NOMO-1 treated with dmso at 0.1 percent for 144 hours (cell line): Measurements from ENCODE around the gene KATNAL1.

ENCODE experiments used
- DNase-seq: peaks from one replicate; lab custom pipeline; 2025; ENCODE audit not compliant: unreplicated experiment; lab: John Stamatoyannopoulos, UW

The KATNAL1 gene

DNA sequence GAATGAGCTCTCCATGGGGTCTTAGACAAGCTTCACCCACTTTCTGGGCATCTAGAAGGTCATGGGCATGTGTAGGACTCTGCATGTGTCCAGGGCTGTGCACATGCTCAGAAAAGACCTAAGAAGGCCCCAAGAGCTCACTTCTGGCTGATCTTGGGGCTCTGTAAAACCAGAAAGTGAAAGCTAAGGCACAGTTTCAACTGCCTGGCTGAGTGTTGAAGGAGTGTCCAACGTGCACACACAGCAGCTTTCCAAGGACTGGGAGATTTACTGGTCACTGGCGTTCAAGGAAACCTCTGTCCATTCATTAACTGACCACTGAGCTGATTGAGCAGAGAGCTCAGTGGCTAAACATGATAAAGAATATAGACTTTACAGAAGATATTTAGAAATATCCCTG, 137.9 kb downstream of the KATNAL1 start:
- DNase-seq, result no peak

DNA sequence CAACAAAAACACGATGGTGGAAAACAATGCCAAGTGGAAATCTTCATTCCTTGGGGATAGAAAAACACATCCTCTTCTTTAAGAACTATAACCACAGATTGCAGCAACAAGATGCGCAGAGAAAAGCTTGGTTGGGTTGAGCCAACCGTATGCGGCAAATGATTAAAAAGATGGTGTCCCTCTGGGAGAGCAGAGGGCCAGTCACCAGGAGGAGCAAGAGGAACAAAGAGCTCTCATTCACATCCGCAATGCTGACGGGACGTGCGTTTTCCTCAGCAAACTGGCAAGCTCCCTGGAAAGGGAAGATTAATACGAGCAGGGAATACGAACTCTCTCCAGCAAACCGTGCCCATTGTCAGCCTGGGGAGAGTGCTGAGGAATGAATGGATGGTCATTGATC, 141.6 kb downstream of the KATNAL1 start:
- DNase-seq, result no peak

DNA sequence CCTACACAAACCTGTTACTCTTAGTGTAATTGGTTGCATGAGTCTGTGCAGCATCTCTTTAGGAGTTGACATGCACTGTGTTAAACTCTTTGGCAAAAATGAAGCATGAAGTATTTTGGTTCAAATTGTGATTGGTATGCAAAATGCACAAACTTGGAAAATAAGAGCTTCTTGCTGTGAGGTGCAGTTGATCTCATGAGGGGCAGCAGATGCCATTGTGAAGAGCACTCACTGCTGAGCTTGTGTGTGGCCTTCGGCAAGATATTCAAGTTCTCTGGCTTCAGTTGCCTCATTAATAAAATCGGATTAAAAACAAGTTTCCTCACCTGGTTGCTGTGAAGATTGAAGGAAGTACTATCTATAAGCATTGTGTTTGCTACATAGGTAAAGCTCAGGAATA, 142.3 kb downstream of the KATNAL1 start:
- DNase-seq, result no peak

DNA sequence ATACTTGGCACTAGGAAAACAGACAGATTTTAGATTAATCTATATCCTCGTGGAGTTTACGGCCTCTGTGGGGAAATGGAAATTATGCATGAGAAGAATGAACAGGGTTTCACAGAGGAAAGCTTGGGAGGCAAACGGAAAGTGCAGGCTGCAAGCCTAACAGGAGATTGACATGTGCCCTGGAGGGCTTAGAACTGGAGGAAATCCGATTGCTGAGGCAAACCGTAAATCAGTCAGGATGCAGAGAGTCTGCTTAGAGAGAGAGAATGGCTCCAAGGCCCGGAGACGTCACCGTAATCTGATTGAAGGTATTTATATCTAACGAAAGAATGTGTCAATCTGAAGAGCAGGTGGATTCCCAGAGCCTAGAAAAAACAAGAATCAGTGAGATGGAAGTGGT, 143.2 kb downstream of the KATNAL1 start:
- no peak for DNase-seq

DNA sequence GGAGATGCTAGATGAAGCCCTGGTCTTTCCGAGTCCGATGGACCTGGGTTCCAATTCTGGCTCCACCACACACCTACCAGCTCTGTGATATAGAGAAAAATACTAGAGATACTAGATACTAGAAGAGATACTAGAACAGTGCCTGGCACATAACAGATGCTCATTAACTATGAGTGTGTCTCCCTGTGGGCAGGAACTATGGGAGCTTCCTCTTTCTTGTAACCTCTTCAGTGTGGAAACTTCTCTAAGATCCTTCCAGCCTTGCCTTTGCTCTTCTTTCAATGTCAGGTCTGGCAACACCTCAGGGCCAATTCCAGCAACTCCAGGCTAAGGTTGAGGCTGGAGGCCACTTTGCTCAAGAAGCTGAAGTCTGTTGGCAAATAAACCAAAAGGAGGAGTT, 143.9 kb downstream of the KATNAL1 start:
- DNase-seq, result no peak

DNA sequence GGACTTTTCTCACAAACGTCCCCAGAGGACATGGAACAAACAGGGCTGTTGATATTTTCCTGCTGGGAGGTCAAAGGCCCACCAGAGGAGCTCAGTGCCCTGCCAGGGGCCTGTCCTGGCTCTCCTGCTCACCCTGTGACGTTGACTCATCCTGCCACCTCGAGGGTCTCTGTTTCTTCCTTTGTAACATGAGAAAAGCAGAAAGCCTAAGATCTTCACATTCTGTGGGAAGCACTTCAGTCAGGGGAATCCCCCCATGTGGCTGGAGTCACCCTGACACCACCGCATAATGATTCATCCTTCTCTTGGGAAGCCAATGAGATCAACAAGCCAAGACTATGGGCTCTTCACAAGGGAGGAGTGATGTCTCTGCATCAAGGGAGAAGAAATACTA, 147.9 kb downstream of the KATNAL1 start:
- no peak for DNase-seq

DNA sequence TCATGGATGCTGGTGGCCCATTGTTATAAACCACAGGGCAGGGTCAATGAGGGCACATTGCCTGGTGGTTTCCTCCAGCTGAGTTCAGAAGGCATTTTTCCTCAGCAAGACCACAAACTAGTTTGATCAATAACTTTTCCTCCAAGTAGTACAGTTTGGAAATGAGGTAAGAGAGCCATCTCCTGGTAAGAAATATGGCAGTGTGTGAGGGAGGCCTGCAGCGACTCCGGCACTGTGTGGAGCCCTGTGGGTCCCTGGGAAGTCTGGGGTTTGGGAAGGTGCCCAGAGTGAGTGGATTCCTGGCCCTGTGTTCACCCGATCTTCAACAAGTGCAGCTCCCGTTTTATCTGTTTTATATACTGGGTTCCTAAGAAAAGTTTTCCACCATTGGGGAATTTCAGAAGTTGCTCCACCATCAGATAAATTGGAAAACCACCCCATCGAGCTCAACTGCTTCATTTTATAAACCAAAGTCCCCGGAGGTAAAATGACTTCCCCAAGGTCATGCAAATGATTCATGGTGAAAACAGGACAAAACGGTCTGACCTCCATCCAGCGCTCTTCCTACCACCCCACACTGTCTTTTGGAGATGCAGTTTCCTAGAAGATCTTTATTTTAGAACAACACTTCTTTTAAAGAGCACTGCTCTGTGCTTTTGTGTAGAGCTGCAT, 148.4 kb downstream of the KATNAL1 start:
- no peak for DNase-seq

DNA sequence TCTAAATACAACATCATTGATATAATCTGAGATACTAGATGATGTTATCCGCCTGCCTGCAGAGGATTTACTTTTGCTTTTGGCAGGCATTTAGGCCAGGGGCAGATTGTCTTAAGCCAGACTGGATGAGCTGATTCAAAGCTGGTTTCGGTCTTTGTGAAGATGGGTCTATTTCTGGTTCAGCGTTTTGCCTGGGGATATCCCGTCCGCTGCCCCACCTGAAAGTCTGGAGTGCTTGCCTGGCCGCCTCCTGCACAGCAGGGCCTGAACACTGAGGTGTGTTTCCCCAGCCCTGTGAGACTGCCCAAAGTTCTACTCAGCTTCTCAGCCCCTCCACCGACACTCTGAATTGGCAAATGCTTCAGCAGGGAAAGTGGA, 149.7 kb downstream of the KATNAL1 start:
- no peak for DNase-seq

DNA sequence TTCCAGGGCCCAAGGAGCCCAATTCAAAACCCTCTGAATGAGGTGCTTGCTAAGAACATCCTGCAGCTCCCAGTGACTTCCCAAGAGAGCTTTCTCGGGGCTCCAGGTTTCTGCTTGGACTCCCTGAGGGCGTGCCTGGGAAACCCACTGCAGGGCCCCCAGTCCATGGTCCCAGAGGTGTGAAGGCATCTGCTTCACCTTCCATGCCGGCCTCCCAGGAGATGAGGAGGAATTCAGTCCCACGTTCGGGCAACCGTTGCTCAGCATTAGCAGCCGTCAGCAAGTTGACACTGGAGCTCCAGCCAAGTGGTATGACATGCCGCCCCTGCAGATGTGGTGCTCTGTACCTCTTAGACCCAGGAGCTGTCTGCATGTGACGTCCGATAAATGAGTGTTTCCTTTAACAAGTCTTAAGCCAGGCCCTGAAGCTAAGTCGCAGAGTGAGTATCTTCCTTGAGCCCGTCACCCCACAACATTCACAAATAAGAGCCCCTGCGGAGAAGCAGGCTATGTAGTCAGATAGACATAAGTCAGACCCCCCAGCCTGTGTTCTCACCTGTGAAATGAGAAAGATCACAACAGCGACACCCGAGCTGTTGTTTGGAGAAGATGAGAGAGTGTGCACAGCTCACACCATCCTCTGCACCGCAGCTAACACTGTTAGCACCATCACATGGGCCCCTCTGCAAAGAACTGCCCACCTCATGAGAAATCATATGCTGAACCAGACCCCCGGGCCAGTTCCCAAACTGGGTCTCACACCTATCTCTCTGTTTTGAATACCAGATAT, 150.3 kb downstream of the KATNAL1 start:
- DNase-seq, result no peak

DNA sequence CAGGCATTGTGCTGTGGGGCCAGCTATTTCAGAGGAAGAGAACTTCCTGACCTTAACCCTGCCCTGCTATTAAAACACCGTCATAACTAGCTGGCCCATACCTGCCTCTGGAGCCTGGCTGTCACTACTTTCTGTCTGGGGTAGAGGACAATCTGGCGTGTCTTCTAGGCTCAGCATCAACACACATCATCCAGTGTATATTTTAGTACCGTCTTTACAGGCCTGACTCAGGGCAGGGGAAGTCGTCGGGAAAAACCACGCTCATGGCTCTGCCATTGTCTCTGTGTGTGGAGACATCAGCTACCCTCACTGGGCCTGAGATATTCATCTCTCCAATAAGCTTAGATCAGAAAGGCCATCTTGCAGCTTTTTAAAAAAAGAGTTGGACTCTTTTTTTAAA, 151.1 kb downstream of the KATNAL1 start:
- DNase-seq, result no peak

DNA sequence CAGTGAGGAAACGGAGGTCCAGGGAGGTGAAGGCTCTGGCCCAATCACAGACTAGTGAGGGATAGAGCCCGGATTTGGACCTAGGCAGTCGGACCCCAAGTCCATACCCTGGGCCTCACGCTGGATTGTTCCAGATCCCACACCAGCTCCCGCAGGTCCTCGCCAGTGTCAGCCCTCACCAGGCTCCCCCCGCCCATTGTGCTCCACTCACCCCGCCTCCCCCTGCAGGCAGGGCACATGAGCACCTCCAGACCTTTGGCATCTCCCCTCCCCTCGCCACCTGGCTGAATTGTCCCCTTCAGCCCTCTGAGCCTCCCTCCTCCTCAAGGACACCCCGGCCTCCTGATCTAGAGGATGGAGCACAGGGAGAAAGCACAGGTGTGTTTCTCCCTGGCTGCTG, 152.4 kb downstream of the KATNAL1 start:
- no peak for DNase-seq

DNA sequence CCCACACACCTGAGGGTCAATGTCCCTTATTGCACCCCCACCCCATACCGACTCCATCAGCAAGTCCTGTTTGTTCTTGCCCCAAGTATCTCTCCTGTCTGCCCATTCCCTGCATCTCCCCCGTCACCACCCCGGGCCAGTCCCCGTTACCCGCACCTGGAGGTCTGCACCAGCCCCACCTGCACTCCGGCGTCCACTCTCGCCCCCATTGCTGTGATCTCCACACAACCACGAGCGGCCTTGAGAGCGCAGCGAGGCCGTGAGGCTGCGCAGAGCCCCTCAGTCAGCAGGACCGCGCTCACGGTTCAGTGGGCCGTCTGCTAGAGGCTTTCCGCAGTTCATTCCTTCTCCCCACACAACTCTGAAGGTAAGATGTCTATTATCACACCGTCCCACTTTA, 152.8 kb downstream of the KATNAL1 start:
- DNase-seq, result no peak

DNA sequence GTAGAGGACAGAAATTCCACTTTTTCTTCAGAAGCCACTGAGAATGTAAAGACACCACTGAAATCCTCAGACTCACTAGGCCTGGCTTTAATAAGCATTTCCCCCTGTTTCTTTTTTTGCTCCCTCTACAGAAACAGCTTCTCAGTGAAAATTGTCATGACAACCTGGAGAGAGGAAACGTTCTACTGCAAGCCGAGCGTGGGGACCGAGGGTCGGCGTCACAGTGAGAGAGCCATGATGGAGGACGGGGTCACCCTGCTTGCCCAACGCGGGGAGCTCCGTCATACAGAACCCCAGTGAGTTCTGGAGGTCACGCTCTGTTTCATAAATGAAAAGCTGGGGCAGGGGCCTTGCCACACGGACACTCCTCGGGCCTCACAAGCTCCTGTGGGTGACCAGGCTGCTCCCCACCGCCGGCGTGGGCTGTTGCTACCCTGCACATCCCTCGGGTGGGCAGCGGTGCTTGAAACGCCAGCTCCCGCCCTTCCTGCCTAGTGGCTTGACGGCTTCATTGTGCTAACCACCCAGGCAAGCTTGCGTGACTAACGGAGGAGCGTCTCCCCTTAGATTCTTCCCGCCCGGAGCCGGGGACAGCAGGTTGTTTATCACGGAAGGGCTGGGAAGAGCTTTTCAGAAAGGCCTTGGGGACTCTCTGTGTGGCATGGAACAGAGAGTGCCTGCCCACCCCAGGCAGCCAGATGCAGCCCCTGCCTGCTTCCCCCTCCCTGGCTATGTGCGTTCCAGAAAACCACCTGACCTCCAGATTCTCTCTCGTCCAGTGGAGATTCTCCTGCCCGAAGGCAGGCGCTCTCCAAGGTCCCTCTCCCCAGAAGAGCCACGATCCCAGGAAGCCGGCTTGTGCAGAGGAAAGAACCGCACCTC, 153.6 kb downstream of the KATNAL1 start:
- no peak for DNase-seq
